Smooth muscle cell (in vitro differentiated cells): ENCODE measurements around the gene SEC14L5. TPM values are rescaled to one million over a fixed set of nuclear protein-coding genes. Genes with fewer than 3 reads are reported as not detected.
A peak's percentile ranks its signal among the peaks of the same experiment; 100 is the strongest.

Experiments used
- DNase-seq: peaks from one replicate; lab custom pipeline; 2025; ENCODE audit not compliant: unreplicated experiment; lab: John Stamatoyannopoulos, UW
- H2AFZ ChIP-seq: fragments of 200-600 bp; sonication (generic); 2 replicates; pipeline ENCODE4 v1.6.0; 2016; ENCODE audit warnings: antibody characterized with exemption, low read depth, mild to moderate bottlenecking
- H3F3A ChIP-seq: fragments of 200-600 bp; sonication (generic); 2 replicates; pipeline ENCODE4 v1.6.0; 2017; ENCODE audit warnings: antibody characterized with exemption, low read depth
- H3K27ac ChIP-seq: fragments of 200-600 bp; sonication (generic); 2 replicates; pipeline ENCODE4 v1.5.1; 2016; ENCODE audit warnings: low read depth, mild to moderate bottlenecking
- H3K27me3 ChIP-seq: fragments of 200-600 bp; sonication (generic); 2 replicates; pipeline ENCODE4 v1.6.1; 2016; ENCODE audit warnings: low read depth, mild to moderate bottlenecking
- H3K36me3 ChIP-seq: fragments of 200-600 bp; sonication (generic); 2 replicates; pipeline ENCODE4 v1.5.1; 2016; ENCODE audit warnings: low read depth
- H3K4me1 ChIP-seq: fragments of 200-600 bp; sonication (generic); 2 replicates; pipeline ENCODE4 v1.5.1; 2016; ENCODE audit warnings: low read depth
- H3K4me2 ChIP-seq: fragments of 200-600 bp; sonication (generic); 2 replicates; pipeline ENCODE4 v1.6.0; 2016; ENCODE audit warnings: mild to moderate bottlenecking
- H3K4me3 ChIP-seq: fragments of 200-600 bp; sonication (generic); 2 replicates; pipeline ENCODE4 v1.5.1; 2016; ENCODE audit warnings: mild to moderate bottlenecking
- H3K79me2 ChIP-seq: fragments of 200-600 bp; sonication (generic); 2 replicates; pipeline ENCODE4 v1.6.0; 2016; ENCODE audit warnings: low read depth, mild to moderate bottlenecking
- H3K9ac ChIP-seq: fragments of 200-600 bp; sonication (generic); 2 replicates; pipeline ENCODE4 v1.6.0; 2016; ENCODE audit warnings: low read depth
- H3K9me3 ChIP-seq: fragments of 200-600 bp; sonication (generic); replicated peaks from 2 replicates; pipeline ENCODE4 v1.5.1; 2016; ENCODE audit warnings: low read depth
- H4K20me1 ChIP-seq: fragments of 200-600 bp; sonication (generic); 2 replicates; pipeline ENCODE4 v1.6.0; 2016; ENCODE audit warnings: low read depth
- CTCF ChIP-seq: fragments of 200-600 bp; sonication (generic); IDR thresholded peaks from 2 replicates; pipeline ENCODE4 v1.5.1; 2017; ENCODE audit warnings: borderline replicate concordance, mild to moderate bottlenecking, antibody characterized with exemption; ENCODE audit not compliant: insufficient read depth, poor library complexity, severe bottlenecking
- WGBS: methylation state at CpG from one replicate; pipeline ENCODE4 v1.1.7; 2016; ENCODE audit warnings: low lambda C conversion rate; 5-methylcytosine and 5-hydroxymethylcytosine counted together
- polyA plus RNA-seq: library from polyadenylated mRNA; unstranded; fragments of >200 nt; fragmentation: Nextera tagmentation; extraction: Ambion mirVana; gene quantifications from 2 replicates; pipeline ENCODE4 v1.2.1, GENCODE V29; 2016
- total RNA-seq: library from RNA; depleted of rRNA; stranded (reverse); fragments of >200 nt; gene quantifications from 2 replicates; pipeline ENCODE4 v1.2.3, GENCODE V29; 2014

The SEC14L5 gene
- total and polyA plus RNA-seq, 2 experiments from 2014 or later: not detected

- no peak for TF ChIP-seq CTCF
- no peaks in the 10 kb centered on the region for H4K20me1 ChIP-seq
- H3K4me3 ChIP-seq: no peak overlapping the region
- H2AFZ ChIP-seq: no peak overlapping the region
- peaks cover 29% of the 10 kb centered on the region for H3K4me1 ChIP-seq
- H3K9me3 ChIP-seq: no peaks in the 10 kb centered on the region
- no peak overlapping the region for H3K9ac ChIP-seq
- no peak overlapping the region for H3K4me2 ChIP-seq
- no peaks in the 10 kb centered on the region for H3K36me3 ChIP-seq
- H3K27me3 ChIP-seq: no peaks in the 10 kb centered on the region
- H3K27ac ChIP-seq: no peak overlapping the region
- no peaks in the 10 kb centered on the region for H3K79me2 ChIP-seq
- DNase-seq: no peak
- H3F3A ChIP-seq: peaks cover 17% of the 10 kb centered on the region
Measured at GRCh38 chr16:4946917-4947316, 11.2 kb upstream of the SEC14L5 start.

- Histone ChIP-seq H3K27me3 (no peaks in the 10 kb centered on the region), H3K4me2 (peak overlapping the region; percentile 54), H3K27ac (no peak overlapping the region), H3K9ac (no peak overlapping the region), H3K4me1 (peaks cover 26% of the 10 kb centered on the region), H4K20me1 (no peaks in the 10 kb centered on the region), H3F3A (peaks cover 11% of the 10 kb centered on the region), H3K4me3 (no peak overlapping the region), H3K36me3 (no peaks in the 10 kb centered on the region), H2AFZ (peak overlapping the region; percentile 26), H3K9me3 (no peaks in the 10 kb centered on the region), H3K79me2 (no peaks in the 10 kb centered on the region)
- TF ChIP-seq CTCF: no peak
- DNase-seq: no peak
- 33% methylated on average over 16 of the region's 16 CpGs for WGBS
Measured at GRCh38 chr16:4947722-4948503, 10.2 kb upstream of the SEC14L5 start.

- H2AFZ ChIP-seq: no peak overlapping the region
- no peaks in the 10 kb centered on the region for H3K79me2 ChIP-seq
- no peaks in the 10 kb centered on the region for H3K9me3 ChIP-seq
- WGBS: 79% methylated on average over 16 of the region's 16 CpGs
- H3K27me3 ChIP-seq: no peaks in the 10 kb centered on the region
- no peak overlapping the region for H3K4me2 ChIP-seq
- no peak overlapping the region for H3K9ac ChIP-seq
- H3K36me3 ChIP-seq: no peaks in the 10 kb centered on the region
- DNase-seq: no peak
- no peaks in the 10 kb centered on the region for H4K20me1 ChIP-seq
- H3K4me3 ChIP-seq: no peak overlapping the region
- no peak for TF ChIP-seq CTCF
- peaks cover 5% of the 10 kb centered on the region for H3F3A ChIP-seq
- peaks cover 16% of the 10 kb centered on the region for H3K4me1 ChIP-seq
- H3K27ac ChIP-seq: no peak overlapping the region
Measured at GRCh38 chr16:4948903-4949766, 9.0 kb upstream of the SEC14L5 start.
